Activated B cell treated with CpG ODN at 0.5 μM for 24 hours (primary cell): ENCODE results near the gene ZCCHC12. TPM values are rescaled to one million over a fixed set of nuclear protein-coding genes. Genes with fewer than 3 reads are reported as not detected.
A peak's percentile ranks its signal among the peaks of the same experiment; 100 is the strongest.

ENCODE experiments used
- ATAC-seq: fragments of 200-7000 bp; cut with Tn5 transposase; one replicate; pipeline ENCODE4 v1.10.0; 2021; ENCODE audit warnings: low read depth, mild to moderate bottlenecking, moderate library complexity
- CTCF ChIA-PET: fragments of 350-600 bp; sonication (Branson Sonifier 250); formaldehyde crosslinking; loops from one replicate; lab custom pipeline; 2021; ENCODE audit warnings: antibody characterized with exemption; lab: Charles Lee
- POLR2A ChIA-PET: fragments of 350-600 bp; sonication (Branson Sonifier 250); formaldehyde crosslinking; loops from one replicate; lab custom pipeline; 2021; ENCODE audit warnings: antibody characterized with exemption; lab: Charles Lee
- DNase-seq: peaks from one replicate; pipeline ENCODE4 v3.0.0; 2022
- H3K27ac Mint-ChIP-seq: one replicate; pipeline ENCODE4 v1.8.0; 2020; ENCODE audit warnings: mixed read lengths
- H3K27me3 Mint-ChIP-seq: one replicate; pipeline ENCODE4 v1.8.0; 2021; ENCODE audit warnings: mixed read lengths
- H3K36me3 Mint-ChIP-seq: one replicate; pipeline ENCODE4 v1.8.0; 2021; ENCODE audit warnings: low read depth, mixed read lengths
- H3K4me1 Mint-ChIP-seq: one replicate; pipeline ENCODE4 v1.8.0; 2021; ENCODE audit warnings: mixed read lengths
- H3K4me3 Mint-ChIP-seq: one replicate; pipeline ENCODE4 v1.8.0; 2020; ENCODE audit warnings: mild to moderate bottlenecking, mixed read lengths
- H3K9me3 Mint-ChIP-seq: one replicate; pipeline ENCODE4 v1.8.0; 2020; ENCODE audit warnings: mixed read lengths
- CTCF ChIP-seq: fragments of 200-600 bp; IDR thresholded peaks from one replicate; pipeline ENCODE4 v1.8.0; 2022; ENCODE audit warnings: antibody characterized with exemption, mild to moderate bottlenecking
- intact Hi-C: fragments of 100-400 bp; cut with micrococcal nuclease; formaldehyde crosslinking; loops from one replicate; pipeline ENCODE4 v1.15.1; 2024
- total RNA-seq: library from RNA; stranded (reverse); gene quantifications from 2 replicates; pipeline ENCODE4 v1.2.3, GENCODE V29; 2022

Gene ZCCHC12
- total RNA-seq: not detected in 2 replicates

- intact Hi-C loops: no loop called here
- H3K9me3 Mint-ChIP-seq: no peaks in the 10 kb centered on the region
- H3K36me3 Mint-ChIP-seq: no peaks in the 10 kb centered on the region
- H3K4me3 Mint-ChIP-seq: peak within 1 kb of the TSS; percentile 79
- H3K4me1 Mint-ChIP-seq: peaks cover 28% of the 10 kb centered on the region
- peak within 1 kb of the TSS; percentile 14 for H3K27ac Mint-ChIP-seq
- H3K27me3 Mint-ChIP-seq: peaks cover 32% of the 10 kb centered on the region
- ChIA-PET CTCF (interaction anchor here (1.3 to 2.2 kb wide), 2 partner anchors 15 to 16 kb away, joined by 7 to 8 read pairs; no protein-coding TSS in a partner anchor), POLR2A (interaction anchor here (0.7 to 1.1 kb wide), 3 partner anchors 9 to 441 kb away, joined by 3 to 12 read pairs (median 4); no protein-coding TSS in a partner anchor)
- TF ChIP-seq CTCF: no peak
- ATAC-seq (peak; percentile 91), DNase-seq (peak; percentile 32)
These were observed at the start of gene ZCCHC12 for GRCh38 chrX:118823263-118824172. ZCCHC12 (plus strand) TSS chrX:118823824; CDS start chrX:118825245, 1,421 bp downstream.

DNA sequence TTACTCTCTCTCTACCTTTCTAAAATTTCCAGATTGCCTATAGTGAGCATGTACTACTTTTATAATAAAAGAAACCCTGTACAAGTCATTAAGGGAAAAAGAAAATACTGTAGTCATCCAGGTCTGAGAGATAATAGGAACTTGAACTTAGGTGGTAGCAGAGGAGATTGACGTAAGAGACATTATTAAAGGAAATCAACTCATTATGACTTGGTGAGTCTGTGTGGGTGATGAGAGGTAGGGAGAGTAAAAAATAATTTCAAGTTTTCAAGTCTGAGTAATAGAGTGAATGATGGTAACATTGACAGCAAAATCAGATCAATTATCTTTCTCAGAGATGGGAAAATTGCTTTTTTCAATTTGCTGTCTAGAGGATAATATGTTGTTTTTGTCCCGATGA, 44.0 kb upstream of the ZCCHC12 start:
- no peaks in the 10 kb centered on the region for H3K4me1 Mint-ChIP-seq
- ATAC-seq (no peak), DNase-seq (no peak)
- CTCF ChIA-PET: no interaction called here
- TF ChIP-seq CTCF: no peak
- intact Hi-C loops: no loop called here
- H3K27ac Mint-ChIP-seq: no peak overlapping the region
- H3K4me3 Mint-ChIP-seq: no peak overlapping the region
- POLR2A ChIA-PET: no interaction called here
- H3K9me3 Mint-ChIP-seq: no peaks in the 10 kb centered on the region
- H3K27me3 Mint-ChIP-seq: no peaks in the 10 kb centered on the region
- H3K36me3 Mint-ChIP-seq: peaks cover 3% of the 10 kb centered on the region

DNA sequence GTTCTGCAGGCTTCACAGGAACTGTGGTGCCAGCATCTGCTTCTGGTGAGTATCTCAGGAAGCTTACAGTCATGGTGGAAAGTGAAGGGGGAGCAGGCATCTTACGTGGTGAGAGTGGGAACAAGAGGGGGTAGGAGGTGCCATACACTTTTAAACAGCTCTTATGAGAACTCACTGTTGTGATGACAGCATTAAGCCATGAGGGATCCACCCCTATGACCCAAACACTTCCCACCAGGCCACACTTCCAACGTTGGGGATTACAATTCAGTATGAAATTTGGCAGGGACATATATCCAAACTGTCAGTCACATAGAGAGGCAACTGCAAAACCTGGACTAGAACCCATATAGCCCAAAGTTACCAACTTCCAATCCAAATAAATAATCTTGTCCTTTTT, 43.1 kb upstream of the ZCCHC12 start:
- CTCF ChIA-PET: no interaction called here
- Mint-ChIP-seq H3K36me3 (peaks cover 3% of the 10 kb centered on the region), H3K9me3 (no peaks in the 10 kb centered on the region), H3K27me3 (no peaks in the 10 kb centered on the region), H3K27ac (no peak overlapping the region), H3K4me3 (no peak overlapping the region), H3K4me1 (no peaks in the 10 kb centered on the region)
- intact Hi-C loops: no loop called here
- POLR2A ChIA-PET: interaction anchor here (0.6 kb wide), 1 partner anchor 975 kb away, joined by 3 read pairs; no protein-coding TSS in a partner anchor
- TF ChIP-seq CTCF: no peak
- DNase-seq: no peak
- no peak for ATAC-seq

DNA sequence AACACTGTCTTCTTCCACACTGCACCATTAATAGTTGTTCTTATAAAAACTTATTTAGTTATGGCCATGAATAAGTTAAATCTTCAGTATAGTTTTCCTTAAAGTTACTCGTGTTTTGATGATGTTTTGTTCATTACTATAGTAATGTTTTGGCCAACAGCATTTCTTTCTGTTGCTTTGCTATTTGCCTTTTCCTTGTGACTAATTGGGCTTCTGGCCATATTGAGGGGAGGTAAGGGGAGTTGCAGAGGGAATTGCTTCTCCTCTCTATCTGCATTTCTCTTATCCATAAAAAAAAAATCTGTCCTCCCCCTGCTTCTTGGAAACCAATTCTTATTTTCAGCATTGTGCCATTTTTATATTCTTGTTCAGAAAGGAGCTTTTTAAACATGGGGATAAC, 42.7 kb upstream of the ZCCHC12 start:
- ATAC-seq (no peak), DNase-seq (no peak)
- H3K4me1 Mint-ChIP-seq: no peaks in the 10 kb centered on the region
- CTCF ChIA-PET: no interaction called here
- H3K4me3 Mint-ChIP-seq: no peak overlapping the region
- H3K36me3 Mint-ChIP-seq: peaks cover 3% of the 10 kb centered on the region
- POLR2A ChIA-PET: interaction anchor here (0.7 kb wide), 1 partner anchor 20 kb away, joined by 3 read pairs; no protein-coding TSS in a partner anchor
- H3K27ac Mint-ChIP-seq: no peak overlapping the region
- H3K27me3 Mint-ChIP-seq: no peaks in the 10 kb centered on the region
- intact Hi-C loops: no loop called here
- TF ChIP-seq CTCF: no peak
- no peaks in the 10 kb centered on the region for H3K9me3 Mint-ChIP-seq

DNA sequence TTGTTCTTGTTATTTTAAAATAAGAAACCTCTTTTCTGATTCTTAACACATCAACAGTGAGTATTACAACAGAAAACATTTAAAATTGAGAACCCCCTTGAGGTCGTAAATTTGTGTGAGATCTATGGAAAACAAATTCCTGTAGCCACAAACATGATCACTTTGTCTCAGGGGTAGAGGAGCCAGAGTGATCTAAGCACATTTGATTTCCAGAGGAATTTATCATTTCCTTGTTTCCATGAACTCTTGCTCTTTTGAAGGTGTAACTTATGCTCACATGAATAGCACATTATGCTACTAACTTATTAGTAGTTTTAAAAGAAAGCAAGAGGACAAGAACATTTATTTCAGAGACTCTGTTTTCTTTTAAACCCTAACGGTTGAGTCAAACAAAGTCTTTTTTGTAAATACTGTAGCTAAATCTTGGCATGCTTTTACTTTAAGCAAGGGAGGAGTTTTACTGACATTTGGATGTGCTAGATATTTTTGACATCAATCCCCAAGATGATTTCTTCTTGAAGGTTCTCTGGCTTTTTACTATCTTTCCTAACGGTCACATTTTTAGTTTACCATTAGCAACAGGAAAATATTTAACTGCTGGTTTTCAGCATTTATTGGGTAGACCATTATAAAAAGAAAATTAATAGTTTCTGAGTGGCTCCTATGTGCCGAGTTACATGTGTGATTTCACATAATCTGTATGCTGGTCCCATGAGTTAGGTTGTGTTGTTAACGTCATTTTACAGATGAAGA, 27.9 kb upstream of the ZCCHC12 start:
- peaks cover 5% of the 10 kb centered on the region for H3K36me3 Mint-ChIP-seq
- no peaks in the 10 kb centered on the region for H3K9me3 Mint-ChIP-seq
- DNase-seq: no peak
- ATAC-seq: no peak
- CTCF ChIA-PET: no interaction called here
- TF ChIP-seq CTCF: no peak
- no peak overlapping the region for H3K27ac Mint-ChIP-seq
- no peaks in the 10 kb centered on the region for H3K27me3 Mint-ChIP-seq
- POLR2A ChIA-PET: no interaction called here
- H3K4me3 Mint-ChIP-seq: no peak overlapping the region
- intact Hi-C loops: no loop called here
- H3K4me1 Mint-ChIP-seq: no peaks in the 10 kb centered on the region
